Measurements from ENCODE around the gene NDP.
A peak's percentile ranks its signal among the peaks of the same experiment; 100 is the strongest.
"Not testable (repeated sequence)": the region's sequence is repeated elsewhere in the genome, so short reads cannot be mapped to it uniquely, and the experiment has no call there.

The NDP gene

DNA sequence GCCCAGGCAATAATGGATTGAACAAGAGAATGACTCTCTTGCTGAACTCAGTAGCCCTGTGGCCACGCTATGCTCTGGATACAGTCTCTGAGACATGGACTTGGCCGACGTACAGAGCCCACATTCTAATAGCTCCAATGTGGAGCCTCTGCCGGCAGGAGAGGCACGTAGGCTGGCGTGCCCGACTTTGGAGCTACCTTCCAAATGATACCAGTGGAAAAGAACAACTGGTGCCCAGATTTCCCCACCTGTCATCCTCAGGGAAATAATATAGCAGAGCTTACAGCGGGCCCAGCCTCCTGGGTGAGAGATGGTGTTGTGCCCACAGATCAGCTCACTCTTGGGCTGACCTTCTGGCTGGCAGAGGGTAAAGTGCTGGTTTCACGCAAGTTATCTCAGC is 10.6 kb downstream of the NDP start:
- H3K36me3 Mint-ChIP-seq (ENCODE audit: low read depth) = no peaks in the 10 kb centered on the region
- no peaks in the 10 kb centered on the region for H3K9me3 Mint-ChIP-seq
- no peak overlapping the region for H3K4me3 Mint-ChIP-seq
- no peak for DNase-seq (ENCODE audit: low spot score)
- peaks cover 3% of the 10 kb centered on the region for H3K27me3 Mint-ChIP-seq (ENCODE audit: low read depth)
- H3K27ac Mint-ChIP-seq = no peak overlapping the region
- peaks cover 6% of the 10 kb centered on the region for H3K4me1 Mint-ChIP-seq (ENCODE audit: low read depth)

DNA sequence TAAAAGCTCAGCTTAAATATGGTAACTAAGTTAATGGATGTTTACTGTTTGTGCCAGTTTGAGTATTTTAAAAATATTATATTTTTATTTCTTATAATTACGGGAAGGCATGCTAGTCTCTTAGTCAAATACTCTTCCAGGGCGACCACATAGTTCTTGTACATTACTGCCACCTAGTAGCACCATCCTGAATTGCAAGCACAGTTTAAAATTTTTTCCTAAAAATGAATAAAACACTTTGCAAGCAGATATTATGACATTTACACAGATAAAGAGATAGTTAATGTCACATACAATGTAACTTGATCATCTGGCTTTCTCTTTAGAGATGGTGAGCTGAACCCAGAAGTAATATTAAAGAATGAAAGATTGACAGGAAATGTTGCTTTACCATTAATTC is 11.5 kb downstream of the NDP start:
- Mint-ChIP-seq H3K4me1 (ENCODE audit: low read depth) (peaks cover 6% of the 10 kb centered on the region), H3K27ac (no peak overlapping the region), H3K9me3 (no peaks in the 10 kb centered on the region), H3K4me3 (no peak overlapping the region), H3K27me3 (ENCODE audit: low read depth) (peaks cover 3% of the 10 kb centered on the region), H3K36me3 (ENCODE audit: low read depth) (no peaks in the 10 kb centered on the region)
- DNase-seq (ENCODE audit: low spot score) = no peak

DNA sequence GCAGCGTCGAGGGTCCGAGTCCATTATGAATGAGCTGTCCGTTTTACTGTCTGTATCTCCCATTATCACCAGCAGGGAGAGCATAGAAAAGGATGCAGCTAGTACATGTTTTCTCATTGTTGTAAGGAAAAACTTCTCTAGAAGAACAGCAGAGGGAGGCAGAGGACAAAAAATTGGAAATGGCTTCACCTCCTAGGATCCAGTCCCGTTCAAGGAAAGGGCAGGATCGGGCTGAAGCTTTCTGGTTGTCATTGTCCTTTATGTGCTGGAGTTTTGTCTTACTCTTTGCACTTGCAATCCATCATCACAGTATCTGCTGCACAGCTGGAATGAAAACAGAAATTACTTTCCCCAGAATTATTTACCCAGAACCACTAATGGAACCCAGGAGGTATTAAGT is 14.7 kb downstream of the NDP start:
- Mint-ChIP-seq H3K9me3 (no peaks in the 10 kb centered on the region), H3K4me3 (no peak overlapping the region), H3K27ac (no peak overlapping the region), H3K36me3 (ENCODE audit: low read depth) (no peaks in the 10 kb centered on the region), H3K4me1 (ENCODE audit: low read depth) (peaks cover 9% of the 10 kb centered on the region), H3K27me3 (ENCODE audit: low read depth) (peaks cover 3% of the 10 kb centered on the region)
- peak; percentile 4 for DNase-seq (ENCODE audit: low spot score)

DNA sequence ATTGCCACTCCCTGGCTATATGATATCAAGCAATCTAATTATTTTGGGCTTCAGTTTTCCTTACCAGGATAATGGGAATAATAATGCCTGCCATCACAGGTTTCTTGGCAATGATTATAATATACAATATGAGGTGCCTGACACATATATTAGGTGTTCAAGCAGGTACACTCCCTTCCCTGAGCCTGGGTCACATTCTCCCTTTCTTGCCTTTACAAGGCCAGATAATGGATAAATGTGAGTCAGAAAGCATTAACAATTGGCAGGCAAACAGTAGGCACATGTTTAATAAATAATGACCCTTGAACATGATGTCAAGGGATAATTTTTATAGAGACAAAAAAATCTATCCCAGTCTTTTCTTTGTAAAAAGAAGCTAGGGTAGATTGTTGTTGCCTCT is 17.2 kb downstream of the NDP start:
- no peaks in the 10 kb centered on the region for H3K36me3 Mint-ChIP-seq (ENCODE audit: low read depth)
- H3K4me1 Mint-ChIP-seq (ENCODE audit: low read depth) = peaks cover 11% of the 10 kb centered on the region
- peaks cover 3% of the 10 kb centered on the region for H3K27me3 Mint-ChIP-seq (ENCODE audit: low read depth)
- H3K9me3 Mint-ChIP-seq = no peaks in the 10 kb centered on the region
- H3K27ac Mint-ChIP-seq = no peak overlapping the region
- no peak overlapping the region for H3K4me3 Mint-ChIP-seq
- DNase-seq (ENCODE audit: low spot score) = no peak

- Mint-ChIP-seq H3K27me3 (ENCODE audit: low read depth) (no peaks in the 10 kb centered on the region), H3K9me3 (no peaks in the 10 kb centered on the region), H3K4me1 (ENCODE audit: low read depth) (peaks cover 7% of the 10 kb centered on the region), H3K36me3 (ENCODE audit: low read depth) (no peaks in the 10 kb centered on the region), H3K4me3 (no peak overlapping the region), H3K27ac (no peak overlapping the region)
- no peak for DNase-seq (ENCODE audit: low spot score)
These were observed 20.0 kb downstream of the NDP start for GRCh38 chrX:43953218-43953617.

DNA sequence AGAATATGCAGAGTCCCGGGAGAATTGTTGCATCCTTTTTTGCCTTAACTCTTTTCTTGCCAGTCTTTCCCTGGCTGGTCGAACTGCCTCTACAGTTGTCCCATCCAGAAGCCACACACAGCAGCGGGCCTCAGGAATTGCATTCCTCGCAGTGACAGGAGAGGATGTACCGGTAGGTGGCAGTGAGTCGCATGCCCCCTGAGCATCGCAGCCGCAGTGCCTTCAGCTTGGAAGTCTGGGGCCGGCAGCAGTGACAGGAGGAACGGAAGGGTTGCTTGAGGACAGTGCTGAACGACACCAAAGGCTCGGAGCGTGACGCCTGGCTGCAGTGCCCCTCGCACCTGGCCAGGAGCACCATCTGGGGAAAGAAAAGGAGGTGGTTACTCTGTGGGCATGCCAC is 23.5 kb downstream of the NDP start:
- DNase-seq (ENCODE audit: low spot score) = peak; percentile 3
- no peaks in the 10 kb centered on the region for H3K36me3 Mint-ChIP-seq (ENCODE audit: low read depth)
- no peak overlapping the region for H3K27ac Mint-ChIP-seq
- H3K9me3 Mint-ChIP-seq = no peaks in the 10 kb centered on the region
- peak overlapping the region; percentile 56 for H3K4me3 Mint-ChIP-seq
- H3K4me1 Mint-ChIP-seq (ENCODE audit: low read depth) = peaks cover 4% of the 10 kb centered on the region
- no peaks in the 10 kb centered on the region for H3K27me3 Mint-ChIP-seq (ENCODE audit: low read depth)

GRCh38 chrX:43940816-43941474 is 32.2 kb downstream of the NDP start:
- Mint-ChIP-seq H3K36me3 (ENCODE audit: low read depth) (no peaks in the 10 kb centered on the region), H3K9me3 (no peaks in the 10 kb centered on the region), H3K27me3 (ENCODE audit: low read depth) (no peaks in the 10 kb centered on the region), H3K4me3 (no peak overlapping the region), H3K27ac (no peak overlapping the region), H3K4me1 (ENCODE audit: low read depth) (no peaks in the 10 kb centered on the region)
- DNase-seq (ENCODE audit: low spot score) = no peak

- no peak overlapping the region for H3K4me3 Mint-ChIP-seq
- H3K4me1 Mint-ChIP-seq (ENCODE audit: low read depth) = no peaks in the 10 kb centered on the region
- no peaks in the 10 kb centered on the region for H3K36me3 Mint-ChIP-seq (ENCODE audit: low read depth)
- no peaks in the 10 kb centered on the region for H3K9me3 Mint-ChIP-seq
- H3K27ac Mint-ChIP-seq = no peak overlapping the region
- H3K27me3 Mint-ChIP-seq (ENCODE audit: low read depth) = no peaks in the 10 kb centered on the region
- no peak for DNase-seq (ENCODE audit: low spot score)
These were observed 33.8 kb downstream of the NDP start for GRCh38 chrX:43939187-43939926.

DNA sequence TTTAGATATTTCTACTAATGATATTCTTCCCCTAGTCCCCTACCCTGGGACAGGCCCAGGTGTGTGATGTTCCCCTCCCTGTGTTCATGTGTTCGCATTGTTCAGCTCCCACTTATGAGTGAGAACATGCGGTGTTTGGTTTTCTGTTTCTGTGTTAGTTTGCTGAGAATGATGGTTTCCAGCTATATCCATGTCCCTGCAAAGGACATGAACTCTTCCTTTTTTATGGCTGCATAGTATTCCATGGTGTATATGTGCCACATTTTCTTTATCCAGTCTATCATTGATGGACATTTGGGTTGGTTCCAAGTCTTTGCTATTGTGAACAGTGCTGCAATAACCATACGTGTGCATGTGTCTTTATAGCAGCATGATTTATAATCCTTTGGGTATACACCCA is 51.2 kb downstream of the NDP start:
- not testable (repeated sequence) for H3K9me3 Mint-ChIP-seq; DNase-seq (ENCODE audit: low spot score); H3K4me3 Mint-ChIP-seq; H3K4me1 Mint-ChIP-seq (ENCODE audit: low read depth); H3K36me3 Mint-ChIP-seq (ENCODE audit: low read depth); H3K27ac Mint-ChIP-seq; H3K27me3 Mint-ChIP-seq (ENCODE audit: low read depth)

GRCh38 chrX:43910772-43911171 is 62.4 kb downstream of the NDP start:
- H3K27me3 Mint-ChIP-seq (ENCODE audit: low read depth) = peaks cover 15% of the 10 kb centered on the region
- H3K4me3 Mint-ChIP-seq; H3K4me1 Mint-ChIP-seq (ENCODE audit: low read depth); H3K9me3 Mint-ChIP-seq; H3K36me3 Mint-ChIP-seq (ENCODE audit: low read depth); DNase-seq (ENCODE audit: low spot score); H3K27ac Mint-ChIP-seq: not testable (repeated sequence)

DNA sequence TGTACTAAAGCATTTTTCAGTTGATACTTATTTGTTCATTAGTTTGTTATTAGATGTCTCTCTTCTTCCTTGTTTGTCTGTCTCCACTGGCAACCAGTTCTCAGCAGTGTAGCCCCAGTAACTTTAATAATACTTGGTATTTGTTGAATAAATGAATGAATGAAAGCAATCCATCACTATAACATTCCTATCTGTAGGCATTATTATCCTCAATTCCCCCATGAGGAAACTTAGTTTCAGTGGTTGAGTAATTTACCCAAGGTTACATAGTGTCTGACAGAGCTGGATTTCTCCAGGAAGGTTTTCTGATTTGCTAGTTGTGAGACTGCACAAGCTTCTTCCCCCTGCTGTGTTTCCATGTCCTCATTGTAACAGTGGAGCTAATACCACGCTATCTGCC is 63.2 kb downstream of the NDP start:
- Mint-ChIP-seq H3K27me3 (ENCODE audit: low read depth) (peaks cover 14% of the 10 kb centered on the region), H3K9me3 (no peaks in the 10 kb centered on the region), H3K4me1 (ENCODE audit: low read depth) (no peaks in the 10 kb centered on the region), H3K27ac (no peak overlapping the region), H3K4me3 (no peak overlapping the region), H3K36me3 (ENCODE audit: low read depth) (no peaks in the 10 kb centered on the region)
- DNase-seq (ENCODE audit: low spot score) = no peak

DNA sequence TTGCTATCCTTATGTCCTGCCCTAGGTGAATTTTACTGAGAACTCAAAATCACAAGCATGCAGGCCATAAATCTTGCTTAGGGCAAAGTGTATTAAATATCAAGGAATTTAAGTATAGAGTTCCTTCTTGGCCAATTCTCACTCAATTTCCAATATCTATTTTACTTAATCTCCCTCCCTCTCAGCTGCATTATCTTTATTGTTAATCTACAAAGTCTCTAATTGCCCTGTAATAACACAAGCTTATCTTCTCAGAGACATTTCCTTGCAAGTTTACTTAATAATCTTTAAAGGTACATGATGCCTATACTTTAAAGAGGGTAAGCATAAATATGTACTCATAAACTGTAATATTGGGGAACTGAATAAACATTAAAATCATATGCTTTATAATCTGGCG is 64.0 kb downstream of the NDP start:
- Mint-ChIP-seq H3K4me1 (ENCODE audit: low read depth) (no peaks in the 10 kb centered on the region), H3K27ac (no peak overlapping the region), H3K27me3 (ENCODE audit: low read depth) (peaks cover 12% of the 10 kb centered on the region), H3K9me3 (no peaks in the 10 kb centered on the region), H3K36me3 (ENCODE audit: low read depth) (no peaks in the 10 kb centered on the region), H3K4me3 (no peak overlapping the region)
- DNase-seq (ENCODE audit: low spot score) = no peak

DNA sequence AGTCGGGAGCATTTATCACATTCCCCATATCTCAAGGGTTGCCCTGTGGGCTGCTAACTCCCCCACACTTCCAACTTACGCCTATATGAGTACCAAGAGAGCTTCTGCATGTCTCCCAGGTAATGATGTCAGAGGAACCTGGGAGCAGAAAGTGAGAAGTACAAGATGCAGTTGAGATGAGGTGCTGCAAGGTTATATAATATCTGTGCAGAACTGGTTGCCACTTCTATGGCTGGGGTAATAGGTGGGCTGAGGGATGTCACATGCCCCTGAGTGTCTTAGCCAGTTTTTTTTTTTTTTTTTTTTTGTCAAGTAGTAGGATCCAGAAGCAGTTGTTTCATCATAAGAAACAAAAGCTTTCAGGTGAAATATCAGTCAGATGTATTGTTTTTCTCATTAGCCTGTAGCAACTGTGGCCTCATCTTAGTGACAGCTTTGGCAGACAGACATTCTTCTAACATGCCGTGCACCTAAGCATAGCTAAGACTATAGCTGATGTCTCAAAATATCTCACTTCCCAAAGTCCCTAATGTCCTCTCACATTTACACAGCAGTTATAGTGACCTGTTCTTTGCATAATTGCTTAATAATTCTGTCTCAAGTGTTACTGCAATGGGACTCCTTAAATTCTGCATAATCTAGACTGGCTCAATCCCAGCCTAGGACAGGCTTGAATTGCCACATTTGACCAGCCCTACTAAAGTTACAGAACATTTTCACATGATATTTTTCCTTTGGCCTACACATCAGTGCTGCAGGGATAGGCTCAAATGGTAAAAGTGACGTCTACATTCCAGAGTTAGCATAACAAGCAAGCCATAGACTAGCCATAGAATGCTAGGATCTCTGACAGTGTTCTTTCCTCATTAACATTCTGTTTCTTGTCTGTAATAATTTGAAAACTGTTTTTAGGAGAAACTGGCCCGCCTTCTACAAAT is 73.0 kb downstream of the NDP start:
- Mint-ChIP-seq H3K4me1 (ENCODE audit: low read depth) (no peaks in the 10 kb centered on the region), H3K9me3 (no peaks in the 10 kb centered on the region), H3K36me3 (ENCODE audit: low read depth) (no peaks in the 10 kb centered on the region), H3K27ac (no peak overlapping the region), H3K27me3 (ENCODE audit: low read depth) (peaks cover 4% of the 10 kb centered on the region), H3K4me3 (no peak overlapping the region)
- DNase-seq (ENCODE audit: low spot score) = no peak

All from T-helper 2 cell treated with Interferon-gamma antibody and Interleukin-4, amounts not matched to agents 5 μg/mL and 100 μg/mL, for 36 hours (primary cell).